Neutrophil (primary cell): ENCODE data around the gene TANGO2.

Source experiments
- H3K27ac ChIP-seq: fragments of 200-600 bp; sonication (generic); 2 replicates; pipeline ENCODE4 v1.5.1; 2016; ENCODE audit warnings: mild to moderate bottlenecking, moderate library complexity
- H3K27me3 ChIP-seq: fragments of 200-600 bp; sonication (generic); 2 replicates; pipeline ENCODE4 v1.6.0; 2016; ENCODE audit warnings: mild to moderate bottlenecking
- H3K36me3 ChIP-seq: fragments of 200-600 bp; sonication (generic); 2 replicates; pipeline ENCODE4 v1.5.1; 2017
- H3K4me1 ChIP-seq, 2 experiments: fragments of 200-600 bp in 1 of 2; sonication (generic) in 1 of 2; 1 replicate in 1 of 2; 2 replicates in 1 of 2; pipeline versions ENCODE4 v1.5.1 to v1.6.1; 2013 to 2016; ENCODE audit warnings: low read depth in 1 of 2, low read length in 1 of 2, mild to moderate bottlenecking in 1 of 2, moderate library complexity in 1 of 2; ENCODE audit not compliant: control insufficient read depth in 1 of 2, insufficient read depth in 1 of 2
- H3K4me3 ChIP-seq, 2 experiments: fragments of 200-600 bp in 1 of 2; sonication (generic) in 1 of 2; 1 replicate in 1 of 2; 2 replicates in 1 of 2; pipeline ENCODE4 v1.5.1; 2013 to 2016; ENCODE audit warnings: low read depth in 1 of 2, low read length in 1 of 2, mild to moderate bottlenecking in 1 of 2, moderate library complexity in 1 of 2
- H3K9me3 ChIP-seq: fragments of 200-600 bp; sonication (generic); 2 replicates; pipeline ENCODE4 v1.5.1; 2016
- CTCF ChIP-seq: fragments of 200-600 bp; sonication (generic); IDR thresholded peaks from 2 replicates; pipeline ENCODE4 v1.5.1; 2016; ENCODE audit warnings: antibody characterized with exemption

Gene TANGO2

GRCh38 chr22:20111689-20112622 is 91.0 kb downstream of the TANGO2 start:
- no peak overlapping the region for H3K27ac ChIP-seq
- no peaks in the 10 kb centered on the region for H3K27me3 ChIP-seq
- H3K4me1 ChIP-seq: peaks cover 10 to 11% of the 10 kb centered on the region in 2 experiments
- H3K36me3 ChIP-seq: peaks cover 79% of the 10 kb centered on the region
- H3K9me3 ChIP-seq: no peaks in the 10 kb centered on the region
- no peak for TF ChIP-seq CTCF
- H3K4me3 ChIP-seq: no peak overlapping the region

GRCh38 chr22:20112623-20113511 is 92.0 kb downstream of the TANGO2 start:
- H3K4me3 ChIP-seq: no peak overlapping the region
- peaks cover 14 to 18% of the 10 kb centered on the region in 2 experiments for H3K4me1 ChIP-seq
- no peak for TF ChIP-seq CTCF
- H3K27ac ChIP-seq: no peak overlapping the region
- H3K36me3 ChIP-seq: peaks cover 70% of the 10 kb centered on the region
- H3K27me3 ChIP-seq: no peaks in the 10 kb centered on the region
- H3K9me3 ChIP-seq: no peaks in the 10 kb centered on the region

GRCh38 chr22:20113551-20114310 is 92.8 kb downstream of the TANGO2 start:
- no peak overlapping the region for H3K27ac ChIP-seq
- no peak for TF ChIP-seq CTCF
- H3K9me3 ChIP-seq: no peaks in the 10 kb centered on the region
- H3K4me1 ChIP-seq: peaks cover 23% of the 10 kb centered on the region in 2 experiments
- no peak overlapping the region for H3K4me3 ChIP-seq
- H3K27me3 ChIP-seq: no peaks in the 10 kb centered on the region
- H3K36me3 ChIP-seq: peaks cover 61% of the 10 kb centered on the region

GRCh38 chr22:20114506-20115475 is 93.9 kb downstream of the TANGO2 start:
- no peak for TF ChIP-seq CTCF
- Histone ChIP-seq H3K27me3 (no peaks in the 10 kb centered on the region), H3K4me1 (peaks cover 23% of the 10 kb centered on the region in 2 experiments), H3K36me3 (peaks cover 54% of the 10 kb centered on the region), H3K27ac (no peak overlapping the region), H3K9me3 (no peaks in the 10 kb centered on the region), H3K4me3 (no peak overlapping the region)
